ENCODE results near the gene RACGAP1.
A peak's percentile ranks its signal among the peaks of the same experiment; 100 is the strongest.

RACGAP1 gene

DNA sequence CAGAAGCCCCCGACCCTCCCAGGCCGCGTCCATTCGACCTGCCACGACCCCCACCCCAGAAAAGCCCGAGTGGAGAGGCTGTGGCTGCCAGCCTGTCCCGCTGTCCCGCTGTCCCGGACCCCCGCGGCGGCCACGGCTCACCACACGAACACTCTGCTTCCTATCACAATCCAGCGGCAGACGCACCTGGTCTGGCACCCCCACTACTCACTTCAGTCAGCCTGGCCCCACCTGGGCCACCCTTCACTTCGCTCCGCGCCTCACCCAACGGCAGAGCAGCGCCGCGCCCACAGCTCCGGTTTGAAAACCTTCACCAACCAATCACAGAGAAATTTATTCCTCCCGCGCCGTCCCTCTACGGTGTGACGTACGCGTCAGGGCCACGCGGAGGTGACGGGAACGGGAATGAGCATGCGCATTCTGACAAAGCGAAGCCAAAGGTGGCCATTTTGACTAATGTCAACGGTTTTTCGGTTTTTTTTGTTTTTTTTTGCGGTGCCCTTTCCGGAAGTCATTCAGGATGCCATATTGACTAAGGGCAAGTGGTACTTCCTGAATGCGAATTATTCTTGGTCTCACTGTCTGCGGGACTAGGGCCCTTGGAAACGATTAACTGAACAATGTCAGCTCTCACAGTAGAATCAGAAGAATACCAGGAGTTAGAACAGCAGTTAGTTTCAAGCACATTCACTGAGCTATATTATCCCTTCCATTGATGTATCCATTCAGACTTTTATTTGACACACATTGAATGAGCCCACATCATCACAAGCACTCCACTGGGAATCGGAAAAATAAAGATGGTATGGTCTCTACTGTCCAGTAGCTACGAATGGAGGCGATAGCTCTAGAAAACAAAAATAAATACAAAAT is at the start of gene RACGAP1:
TSS of gene RACGAP1 (minus strand) at position 308 of the 873 bp plus-strand sequence. CDS start 8,779 bp downstream, outside the sequence.
- Mint-ChIP-seq H3K27ac (peak within 1 kb of the TSS; percentile 96), H3K27me3 (no peaks in the 10 kb centered on the region), H3K36me3 (peaks cover 2% of the 10 kb centered on the region), H3K9me3 (ENCODE audit: low read depth) (peaks cover 2% of the 10 kb centered on the region), H3K4me1 (ENCODE audit: low read depth) (peaks cover 15% of the 10 kb centered on the region), H3K4me3 (peak within 1 kb of the TSS; percentile 100)

- H3K36me3 Mint-ChIP-seq = peaks cover 2% of the 10 kb centered on the region
- H3K27me3 Mint-ChIP-seq = no peaks in the 10 kb centered on the region
- H3K4me1 Mint-ChIP-seq (ENCODE audit: low read depth) = peaks cover 7% of the 10 kb centered on the region
- no peaks in the 10 kb centered on the region for H3K9me3 Mint-ChIP-seq (ENCODE audit: low read depth)
- H3K4me3 Mint-ChIP-seq = no peak overlapping the region
- no peak overlapping the region for H3K27ac Mint-ChIP-seq
Measured at GRCh38 chr12:50073712-50074111, 48.4 kb upstream of the RACGAP1 start.

- H3K27ac Mint-ChIP-seq = no peak overlapping the region
- no peak overlapping the region for H3K4me3 Mint-ChIP-seq
- H3K9me3 Mint-ChIP-seq (ENCODE audit: low read depth) = no peaks in the 10 kb centered on the region
- H3K27me3 Mint-ChIP-seq = no peaks in the 10 kb centered on the region
- peaks cover 2% of the 10 kb centered on the region for H3K36me3 Mint-ChIP-seq
- peaks cover 7% of the 10 kb centered on the region for H3K4me1 Mint-ChIP-seq (ENCODE audit: low read depth)
Measured at GRCh38 chr12:50073206-50073605, 47.9 kb upstream of the RACGAP1 start.

DNA sequence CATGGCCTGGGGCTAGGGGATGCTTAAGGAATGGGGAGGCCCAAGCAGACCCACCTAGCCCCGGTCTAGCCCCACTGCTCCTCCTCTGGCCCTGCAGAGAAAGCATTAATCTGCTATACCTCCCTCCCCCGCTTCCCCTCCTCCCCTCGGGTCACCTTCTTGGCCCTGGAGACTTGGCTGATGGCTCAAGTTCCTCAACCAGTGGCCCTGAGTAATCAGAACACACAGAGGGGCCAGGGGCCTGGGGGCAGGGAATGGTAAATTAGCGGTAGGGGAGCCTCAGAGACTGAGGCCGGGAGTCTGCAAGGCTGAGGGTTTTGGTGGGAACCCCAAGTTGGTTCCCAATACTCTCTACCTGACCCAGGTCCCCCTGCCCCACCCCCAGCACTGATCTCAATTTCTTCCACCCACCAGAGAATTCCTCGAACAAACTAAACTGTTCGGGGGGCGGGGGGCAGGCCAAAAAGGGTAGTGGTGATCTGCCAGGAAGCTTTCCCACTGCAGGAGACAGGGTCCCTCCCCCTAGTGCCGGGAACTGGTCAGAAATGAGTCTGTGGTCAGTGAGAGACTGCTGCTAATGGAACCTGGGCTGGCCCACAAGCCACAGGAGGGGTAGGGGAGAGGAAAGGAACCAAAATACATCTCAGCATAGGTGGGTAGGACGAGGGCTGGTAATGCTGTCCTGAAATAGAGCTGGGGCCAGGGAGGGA is 47.1 kb upstream of the RACGAP1 start:
- H3K4me1 Mint-ChIP-seq (ENCODE audit: low read depth) = peaks cover 7% of the 10 kb centered on the region
- H3K27ac Mint-ChIP-seq = no peak overlapping the region
- no peaks in the 10 kb centered on the region for H3K27me3 Mint-ChIP-seq
- peaks cover 2% of the 10 kb centered on the region for H3K36me3 Mint-ChIP-seq
- H3K9me3 Mint-ChIP-seq (ENCODE audit: low read depth) = no peaks in the 10 kb centered on the region
- no peak overlapping the region for H3K4me3 Mint-ChIP-seq

GRCh38 chr12:50070314-50071060 is 45.2 kb upstream of the RACGAP1 start:
- no peak overlapping the region for H3K27ac Mint-ChIP-seq
- H3K9me3 Mint-ChIP-seq (ENCODE audit: low read depth) = no peaks in the 10 kb centered on the region

GRCh38 chr12:50069539-50069938 is 44.2 kb upstream of the RACGAP1 start:
- H3K36me3 Mint-ChIP-seq = peaks cover 2% of the 10 kb centered on the region
- peaks cover 4% of the 10 kb centered on the region for H3K4me1 Mint-ChIP-seq (ENCODE audit: low read depth)
- H3K27ac Mint-ChIP-seq = no peak overlapping the region
- H3K9me3 Mint-ChIP-seq (ENCODE audit: low read depth) = no peaks in the 10 kb centered on the region
- no peak overlapping the region for H3K4me3 Mint-ChIP-seq
- no peaks in the 10 kb centered on the region for H3K27me3 Mint-ChIP-seq

More at GRCh38 chr12:50070314-50071060, 45.2 kb upstream of the RACGAP1 start:
- H3K4me1 Mint-ChIP-seq (ENCODE audit: low read depth) = peaks cover 7% of the 10 kb centered on the region
- H3K36me3 Mint-ChIP-seq = peaks cover 2% of the 10 kb centered on the region
- H3K27me3 Mint-ChIP-seq = no peaks in the 10 kb centered on the region
- H3K4me3 Mint-ChIP-seq = no peak overlapping the region

DNA sequence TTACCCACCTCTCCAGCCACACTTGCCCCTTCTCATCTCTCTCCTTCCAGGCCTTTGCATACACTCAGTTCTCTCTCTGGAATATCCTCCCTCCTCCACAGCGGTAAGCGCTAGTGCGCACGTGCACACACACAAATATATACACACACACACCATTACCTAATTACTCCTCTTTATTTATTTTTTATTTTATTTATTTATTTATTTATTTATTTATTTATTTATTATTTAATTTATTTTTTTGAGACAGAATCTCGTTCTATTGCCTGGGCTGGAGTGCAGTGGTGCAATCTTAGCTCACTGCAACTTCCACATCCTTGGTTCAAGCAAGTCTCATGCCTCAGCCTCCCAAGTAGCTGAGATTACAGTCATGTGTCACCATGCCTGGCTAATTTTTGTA is 43.8 kb upstream of the RACGAP1 start:
- H3K36me3 Mint-ChIP-seq = peaks cover 2% of the 10 kb centered on the region
- no peak overlapping the region for H3K27ac Mint-ChIP-seq
- no peaks in the 10 kb centered on the region for H3K9me3 Mint-ChIP-seq (ENCODE audit: low read depth)
- no peaks in the 10 kb centered on the region for H3K27me3 Mint-ChIP-seq
- H3K4me1 Mint-ChIP-seq (ENCODE audit: low read depth) = peaks cover 4% of the 10 kb centered on the region
- H3K4me3 Mint-ChIP-seq = no peak overlapping the region

DNA sequence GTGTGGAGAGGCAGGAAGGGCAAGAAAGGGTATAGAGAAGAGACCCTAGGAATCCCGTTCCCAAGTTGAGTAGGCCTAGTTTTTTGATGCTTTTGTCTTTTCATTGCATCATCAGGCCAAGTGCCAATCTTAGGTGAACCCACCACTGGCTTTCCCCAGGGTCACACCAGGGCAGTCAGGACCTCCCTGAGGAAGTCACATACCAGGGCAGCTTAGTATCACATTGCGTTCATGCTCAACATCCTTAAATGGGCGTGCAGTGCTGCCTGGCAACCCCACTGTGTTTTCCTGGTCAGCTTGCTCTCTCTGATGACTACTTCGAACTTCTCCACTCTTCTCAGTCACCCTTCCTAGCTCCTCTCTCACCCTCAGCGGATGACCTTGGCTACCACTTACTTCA is 41.1 kb upstream of the RACGAP1 start:
- no peak overlapping the region for H3K27ac Mint-ChIP-seq
- peaks cover 5% of the 10 kb centered on the region for H3K36me3 Mint-ChIP-seq
- H3K27me3 Mint-ChIP-seq = no peaks in the 10 kb centered on the region
- H3K4me3 Mint-ChIP-seq = no peak overlapping the region
- peaks cover 6% of the 10 kb centered on the region for H3K4me1 Mint-ChIP-seq (ENCODE audit: low read depth)
- H3K9me3 Mint-ChIP-seq (ENCODE audit: low read depth) = no peaks in the 10 kb centered on the region

DNA sequence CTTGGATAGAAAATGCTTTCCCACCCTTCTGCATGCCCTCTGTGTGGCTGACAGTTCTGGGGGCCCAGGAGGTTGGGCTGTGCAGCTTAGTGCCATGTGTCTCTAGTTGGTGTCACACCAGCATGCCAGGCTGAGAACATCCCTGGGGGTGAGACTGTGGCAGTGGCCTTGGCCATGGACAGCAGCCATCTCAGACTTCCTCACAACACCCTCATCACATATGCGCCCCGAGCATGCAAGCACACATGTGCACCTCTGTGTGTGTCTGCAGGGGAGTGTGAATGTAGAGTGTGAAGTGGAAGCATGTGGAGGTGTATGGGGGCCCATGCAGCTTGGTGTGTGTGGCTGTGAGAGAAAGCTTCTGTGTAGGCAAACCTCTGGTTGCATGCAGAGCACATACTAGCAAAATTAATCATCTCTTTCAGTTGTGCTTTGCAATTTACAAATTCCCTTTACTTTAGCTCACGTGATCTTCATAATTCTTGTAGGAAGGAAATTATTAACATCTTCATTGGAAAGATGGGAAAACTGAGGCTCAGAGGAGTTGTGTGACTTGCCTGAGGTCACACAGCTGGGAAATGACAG is 40.5 kb upstream of the RACGAP1 start:
- peaks cover 6% of the 10 kb centered on the region for H3K36me3 Mint-ChIP-seq
- no peaks in the 10 kb centered on the region for H3K9me3 Mint-ChIP-seq (ENCODE audit: low read depth)
- peaks cover 12% of the 10 kb centered on the region for H3K4me1 Mint-ChIP-seq (ENCODE audit: low read depth)
- no peaks in the 10 kb centered on the region for H3K27me3 Mint-ChIP-seq
- H3K4me3 Mint-ChIP-seq = no peak overlapping the region
- no peak overlapping the region for H3K27ac Mint-ChIP-seq

- H3K36me3 Mint-ChIP-seq = peaks cover 4% of the 10 kb centered on the region
- H3K27ac Mint-ChIP-seq = no peak overlapping the region
- H3K9me3 Mint-ChIP-seq (ENCODE audit: low read depth) = no peaks in the 10 kb centered on the region
- no peak overlapping the region for H3K4me3 Mint-ChIP-seq
- H3K27me3 Mint-ChIP-seq = no peaks in the 10 kb centered on the region
- peaks cover 31% of the 10 kb centered on the region for H3K4me1 Mint-ChIP-seq (ENCODE audit: low read depth)
Measured at GRCh38 chr12:50062728-50063460, 37.6 kb upstream of the RACGAP1 start.

DNA sequence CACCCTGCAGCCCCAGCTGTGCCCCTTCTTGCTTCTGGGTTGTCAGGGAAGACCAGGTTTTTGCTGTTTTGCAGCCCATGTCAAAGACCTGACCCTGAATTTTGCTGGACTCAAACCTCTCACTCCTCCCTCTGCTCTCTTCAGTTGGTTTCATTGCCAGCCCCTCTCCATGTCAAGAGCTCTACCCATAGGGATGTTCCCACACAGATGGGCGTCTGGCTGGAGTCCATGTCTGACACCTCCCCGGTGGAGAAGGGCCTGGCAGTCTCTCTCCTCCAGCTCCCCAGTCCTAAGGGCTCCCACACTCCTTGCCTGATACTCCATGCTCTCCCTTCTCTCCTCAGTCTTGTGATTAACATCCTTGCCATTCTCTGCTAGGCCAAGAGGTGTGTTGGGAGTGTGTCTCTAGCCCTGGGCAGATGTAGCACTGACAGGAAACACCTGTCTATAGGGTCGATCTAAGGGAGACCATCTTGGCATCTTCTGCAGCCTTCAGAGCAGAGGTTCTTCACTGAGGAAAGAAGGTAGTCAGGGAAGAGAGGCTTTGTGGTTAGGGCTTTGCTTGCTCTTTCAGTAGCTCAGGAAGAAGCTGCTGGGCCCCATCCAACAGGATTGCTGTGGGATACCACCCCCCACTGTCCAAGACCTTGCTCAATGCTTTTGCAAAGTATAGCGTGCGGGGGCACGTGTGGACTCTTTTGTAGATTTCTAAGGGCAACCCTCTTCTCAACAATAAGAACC is 36.8 kb upstream of the RACGAP1 start:
- Mint-ChIP-seq H3K27ac (no peak overlapping the region), H3K4me1 (ENCODE audit: low read depth) (peaks cover 32% of the 10 kb centered on the region), H3K36me3 (peaks cover 4% of the 10 kb centered on the region), H3K4me3 (no peak overlapping the region), H3K9me3 (ENCODE audit: low read depth) (no peaks in the 10 kb centered on the region), H3K27me3 (peaks cover under 1% of the 10 kb centered on the region)

- H3K9me3 Mint-ChIP-seq (ENCODE audit: low read depth) = no peaks in the 10 kb centered on the region
- peaks cover 42% of the 10 kb centered on the region for H3K4me1 Mint-ChIP-seq (ENCODE audit: low read depth)
- peaks cover 6% of the 10 kb centered on the region for H3K27me3 Mint-ChIP-seq
- H3K27ac Mint-ChIP-seq = peak overlapping the region; percentile 16
- no peak overlapping the region for H3K4me3 Mint-ChIP-seq
- H3K36me3 Mint-ChIP-seq = peaks cover 4% of the 10 kb centered on the region
Measured at GRCh38 chr12:50061171-50061570, 35.9 kb upstream of the RACGAP1 start.

DNA sequence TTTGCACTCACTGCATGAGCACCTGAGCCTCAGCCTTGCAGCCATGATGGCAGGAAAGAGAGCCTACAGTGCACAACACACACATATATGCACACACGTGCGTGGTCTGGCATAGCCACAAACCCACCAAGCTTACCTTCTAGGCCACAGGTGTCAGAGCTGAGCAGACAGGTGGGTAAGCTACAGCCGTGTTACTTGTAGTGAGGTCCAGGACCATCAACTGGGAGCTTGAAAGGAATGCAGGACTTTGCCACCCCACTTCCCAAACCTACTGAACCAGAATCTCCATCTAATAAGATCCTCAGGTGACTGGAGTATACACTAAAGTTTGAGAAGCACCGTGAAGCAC is 34.8 kb upstream of the RACGAP1 start:
- peaks cover 6% of the 10 kb centered on the region for H3K27me3 Mint-ChIP-seq
- peaks cover 48% of the 10 kb centered on the region for H3K4me1 Mint-ChIP-seq (ENCODE audit: low read depth)
- H3K9me3 Mint-ChIP-seq (ENCODE audit: low read depth) = no peaks in the 10 kb centered on the region
- H3K36me3 Mint-ChIP-seq = peaks cover 4% of the 10 kb centered on the region
- peak overlapping the region; percentile 85 for H3K4me3 Mint-ChIP-seq
- peak overlapping the region; percentile 91 for H3K27ac Mint-ChIP-seq
